DOHH2 (cell line): Measurements from ENCODE around the gene C2orf15.
"Not testable (repeated sequence)": the region's sequence is repeated elsewhere in the genome, so short reads cannot be mapped to it uniquely, and the experiment has no call there.

Experiments used
- EZH2phosphoT487 ChIP-seq: fragments of 200-600 bp; sonication (generic); IDR thresholded peaks from 2 replicates; pipeline ENCODE4 v1.6.1; 2017; ENCODE audit warnings: borderline replicate concordance, mild to moderate bottlenecking, antibody characterized with exemption, low read length, moderate library complexity, mixed read lengths
- TF ChIP-seq, protein P1 (sequence below): fragments of 200-600 bp; sonication (generic); IDR thresholded peaks from one replicate; pipeline ENCODE4 v1.5.1; 2014; ENCODE audit warnings: antibody characterized with exemption, mild to moderate bottlenecking, low read depth, low read length; ENCODE audit not compliant: poor library complexity, severe bottlenecking

- TF ChIP-seq, protein P1, sequence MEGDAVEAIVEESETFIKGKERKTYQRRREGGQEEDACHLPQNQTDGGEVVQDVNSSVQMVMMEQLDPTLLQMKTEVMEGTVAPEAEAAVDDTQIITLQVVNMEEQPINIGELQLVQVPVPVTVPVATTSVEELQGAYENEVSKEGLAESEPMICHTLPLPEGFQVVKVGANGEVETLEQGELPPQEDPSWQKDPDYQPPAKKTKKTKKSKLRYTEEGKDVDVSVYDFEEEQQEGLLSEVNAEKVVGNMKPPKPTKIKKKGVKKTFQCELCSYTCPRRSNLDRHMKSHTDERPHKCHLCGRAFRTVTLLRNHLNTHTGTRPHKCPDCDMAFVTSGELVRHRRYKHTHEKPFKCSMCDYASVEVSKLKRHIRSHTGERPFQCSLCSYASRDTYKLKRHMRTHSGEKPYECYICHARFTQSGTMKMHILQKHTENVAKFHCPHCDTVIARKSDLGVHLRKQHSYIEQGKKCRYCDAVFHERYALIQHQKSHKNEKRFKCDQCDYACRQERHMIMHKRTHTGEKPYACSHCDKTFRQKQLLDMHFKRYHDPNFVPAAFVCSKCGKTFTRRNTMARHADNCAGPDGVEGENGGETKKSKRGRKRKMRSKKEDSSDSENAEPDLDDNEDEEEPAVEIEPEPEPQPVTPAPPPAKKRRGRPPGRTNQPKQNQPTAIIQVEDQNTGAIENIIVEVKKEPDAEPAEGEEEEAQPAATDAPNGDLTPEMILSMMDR: not testable (repeated sequence)
- TF ChIP-seq EZH2phosphoT487: not testable (repeated sequence)
These were observed 50.9 kb downstream of the C2orf15 start for GRCh38 chr2:99192364-99192763.
